NT2/D1 (cell line): ENCODE results near the gene DTNB.

Experiments used
- SUZ12 ChIP-seq: IDR thresholded peaks from 2 replicates; pipeline ENCODE4 v1.6.1; 2011; ENCODE audit not compliant: insufficient read length, insufficient read depth; ENCODE audit errors: extremely low read depth
- YY1 ChIP-seq: IDR thresholded peaks from 2 replicates; pipeline ENCODE4 v1.6.1; 2011; ENCODE audit not compliant: insufficient read length, insufficient read depth
- ZNF274 ChIP-seq: IDR thresholded peaks from 2 replicates; pipeline ENCODE4 v1.6.1; 2011; ENCODE audit warnings: mild to moderate bottlenecking, low read depth, low read length

- TF ChIP-seq YY1 (no peak), ZNF274 (no peak), SUZ12 (no peak)
Observed at GRCh38 chr2:25692143-25692542, 18.8 kb upstream of the DTNB start.
